ACHN (cell line): Measurements from ENCODE around the gene MEF2B.
A peak's percentile ranks its signal among the peaks of the same experiment; 100 is the strongest.
"Not testable (repeated sequence)": the region's sequence is repeated elsewhere in the genome, so short reads cannot be mapped to it uniquely, and the experiment has no call there.

Source experiments
- DNase-seq: peaks from one replicate; pipeline ENCODE4 v3.0.0-alpha.2; 2015
- in situ Hi-C: cut with HindIII; loops from 2 replicates; pipeline ENCODE4 v1.10.0; 2017; ENCODE audit warnings: low sequenced_read_pairs, low pct_ligation_motif_present, low pct_unique_long_range_greater_than_20kb

Gene MEF2B

DNA sequence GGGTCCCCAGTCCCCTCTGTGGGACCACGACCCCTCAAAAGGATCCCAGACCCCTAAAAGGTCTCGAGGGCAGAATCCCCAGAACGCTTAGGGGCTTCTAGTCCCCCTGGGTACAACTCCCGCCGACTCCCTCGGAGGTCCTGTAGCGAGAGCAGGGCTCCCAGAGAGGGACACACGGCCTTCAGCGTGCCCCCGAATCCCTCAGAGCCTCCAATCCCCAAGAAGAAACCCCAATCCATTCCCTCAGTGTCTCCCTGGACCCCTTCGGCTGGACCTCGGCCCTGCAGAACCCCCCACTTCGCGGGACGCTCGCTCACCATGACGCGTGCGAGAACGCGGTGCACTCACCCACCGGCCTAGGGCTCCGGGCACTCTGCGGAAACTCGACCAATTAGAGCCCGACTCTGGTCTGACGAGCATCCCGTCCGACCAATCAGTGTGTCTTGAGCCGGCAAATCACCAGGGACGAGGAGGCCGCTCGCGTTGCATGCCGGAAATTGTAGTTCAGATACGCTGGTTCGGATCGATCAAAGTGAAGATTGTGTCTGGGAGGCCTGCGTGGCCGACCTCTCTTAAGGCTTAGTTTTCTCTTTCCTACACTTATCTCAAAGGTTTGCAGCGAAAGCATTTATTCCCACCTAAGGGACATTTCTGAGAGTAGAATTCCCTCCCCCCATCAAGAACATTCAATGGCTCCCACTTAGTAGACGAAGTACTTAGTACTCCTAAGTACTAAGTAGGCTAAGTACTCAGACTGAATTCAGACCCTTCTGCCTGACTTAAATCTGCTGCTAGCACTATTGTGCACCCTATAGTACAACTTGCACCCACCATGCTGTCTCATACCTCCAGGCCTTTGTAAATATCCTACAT is 31.7 kb downstream of the MEF2B start, which contains the start of gene TMEM161A:
TSS of gene TMEM161A (minus strand) at position 370 of the 873 bp plus-strand sequence. CDS start at position 320, 50 bp downstream.
- DNase-seq = peak; percentile 97
- in situ Hi-C loops = no loop called here

DNA sequence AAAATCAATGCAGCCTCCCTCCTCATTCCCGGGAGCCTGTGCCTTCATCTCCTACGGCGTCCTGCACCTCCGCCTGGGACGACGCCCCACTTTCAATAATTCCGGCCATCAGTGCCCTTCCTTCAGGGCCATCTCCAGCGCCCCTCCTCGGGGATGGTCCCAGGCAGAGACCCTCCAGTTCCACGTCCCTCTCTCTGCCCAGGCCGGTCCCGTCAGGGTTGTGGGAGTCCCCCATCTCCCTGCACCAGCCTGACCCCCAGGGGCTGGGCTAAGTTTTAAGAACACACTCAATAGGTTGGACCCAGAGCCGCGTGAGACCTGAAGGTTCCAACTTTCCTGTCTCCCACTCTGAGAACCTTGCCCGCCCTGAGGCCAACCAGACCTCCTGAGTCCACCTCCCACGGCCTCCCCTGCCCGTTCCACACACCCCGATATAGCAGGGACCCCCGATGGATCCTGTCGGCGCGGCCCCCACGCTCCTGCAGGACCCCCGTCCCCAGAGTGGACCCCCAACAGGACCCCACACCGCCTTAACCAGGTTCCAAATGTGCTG is 32.4 kb downstream of the MEF2B start:
- in situ Hi-C loops = no loop called here
- no peak for DNase-seq

DNA sequence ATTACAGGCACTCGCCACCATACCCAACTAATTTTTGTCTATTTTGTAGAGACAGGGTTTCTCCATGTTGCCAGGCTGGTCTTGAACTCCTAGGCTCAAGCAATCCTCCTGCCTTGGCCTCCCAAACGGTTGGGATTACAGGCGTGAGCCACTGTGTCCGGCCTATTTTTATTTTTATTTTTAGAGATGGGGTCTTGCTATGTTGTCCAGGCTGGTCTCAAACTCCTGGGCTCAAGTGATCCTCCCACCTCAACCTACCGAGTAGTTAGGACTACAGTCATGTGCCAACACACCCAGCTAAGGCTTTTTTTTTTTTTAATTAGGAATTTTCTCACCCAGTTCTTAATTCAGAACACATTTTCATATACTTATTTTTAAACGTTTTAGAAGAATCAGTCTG is 34.4 kb downstream of the MEF2B start:
- in situ Hi-C loops, DNase-seq: not testable (repeated sequence)

DNA sequence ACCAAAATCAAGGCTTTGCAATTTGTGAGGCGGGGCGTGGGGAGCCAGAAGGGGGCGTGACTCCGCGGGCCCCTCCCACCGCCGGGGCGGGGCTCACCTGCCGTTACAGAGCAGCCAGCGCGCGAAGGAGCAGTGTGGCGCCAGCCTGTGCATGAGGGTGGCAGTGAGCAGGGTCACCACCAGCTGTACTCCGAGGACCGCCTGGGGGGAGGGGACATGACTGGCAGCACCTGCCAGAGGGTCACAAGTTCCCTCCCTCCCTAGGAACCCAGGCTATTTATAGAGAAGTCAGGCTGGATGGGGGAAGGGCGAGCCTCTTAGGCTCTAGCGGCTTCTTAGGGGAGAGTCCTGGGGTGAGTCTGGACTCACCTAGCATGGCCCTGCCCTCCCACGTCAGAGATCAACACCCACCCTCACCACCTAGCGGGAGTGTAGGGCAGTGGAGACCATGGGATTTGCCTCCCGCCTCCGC is 35.3 kb downstream of the MEF2B start:
- in situ Hi-C loops = no loop called here
- no peak for DNase-seq

DNA sequence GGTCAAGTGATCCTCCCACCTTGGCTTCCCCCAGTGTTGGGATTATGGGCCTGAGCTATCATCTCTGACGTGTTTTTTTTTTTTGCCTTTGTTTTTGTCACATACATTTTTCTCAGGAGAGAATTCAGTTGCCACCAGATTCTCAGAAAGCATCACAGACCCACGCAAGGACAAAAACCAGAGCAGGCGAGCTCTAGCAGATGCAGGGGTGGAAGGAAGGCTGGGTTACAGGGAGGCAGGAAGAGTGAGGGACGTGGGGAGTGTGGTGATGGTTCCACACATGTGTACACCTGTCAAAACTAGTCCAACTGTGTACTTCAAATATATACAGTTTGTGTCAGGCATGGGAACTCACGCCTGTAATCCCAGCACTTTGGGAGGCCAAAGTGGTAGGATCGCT is 36.1 kb downstream of the MEF2B start:
- no peak for DNase-seq
- in situ Hi-C loops = no loop called here

DNA sequence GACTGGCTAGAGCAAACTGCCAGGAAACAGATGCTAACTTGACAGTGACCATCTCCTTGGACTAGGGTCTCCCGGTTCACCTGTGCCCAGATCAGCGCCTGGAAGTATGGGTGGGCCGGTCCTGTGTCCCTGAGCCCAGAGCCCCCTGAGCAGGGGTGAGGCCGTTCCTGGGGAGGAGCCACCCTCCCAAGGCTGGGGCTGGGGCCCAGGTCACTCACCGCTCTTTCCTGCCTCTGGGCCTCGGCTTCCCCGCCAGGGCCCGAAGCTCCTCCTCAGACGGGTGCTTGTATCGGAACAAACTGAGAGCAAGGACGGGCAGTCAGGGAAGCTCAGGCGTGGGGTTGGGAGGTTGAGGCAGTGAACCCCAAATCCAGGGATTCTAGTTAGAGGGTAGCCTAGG is 37.2 kb downstream of the MEF2B start:
- in situ Hi-C loops = no loop called here
- DNase-seq = no peak

DNA sequence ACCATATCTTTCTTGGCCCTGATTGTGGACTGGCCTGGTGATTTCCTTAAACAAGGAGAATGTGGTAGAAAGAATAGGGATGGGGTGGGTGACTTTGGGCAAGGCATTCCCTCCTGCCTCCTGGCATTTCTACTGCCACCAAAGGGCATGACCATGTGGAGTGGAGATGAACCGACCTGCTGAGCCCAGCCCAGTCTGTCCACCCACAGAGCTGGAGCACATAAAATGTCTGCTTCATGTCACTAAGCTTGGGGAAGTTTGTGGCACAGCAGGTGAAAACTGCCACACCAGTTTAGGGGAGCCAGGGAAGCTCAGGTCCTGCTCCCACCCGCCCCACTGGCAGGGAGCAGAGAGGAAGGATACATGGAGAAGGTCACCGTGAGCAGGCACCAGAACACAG is 38.1 kb downstream of the MEF2B start:
- in situ Hi-C loops = no loop called here
- DNase-seq = no peak

- in situ Hi-C loops = no loop called here
These were observed 44.0 kb downstream of the MEF2B start for GRCh38 chr19:19126102-19126501.

DNA sequence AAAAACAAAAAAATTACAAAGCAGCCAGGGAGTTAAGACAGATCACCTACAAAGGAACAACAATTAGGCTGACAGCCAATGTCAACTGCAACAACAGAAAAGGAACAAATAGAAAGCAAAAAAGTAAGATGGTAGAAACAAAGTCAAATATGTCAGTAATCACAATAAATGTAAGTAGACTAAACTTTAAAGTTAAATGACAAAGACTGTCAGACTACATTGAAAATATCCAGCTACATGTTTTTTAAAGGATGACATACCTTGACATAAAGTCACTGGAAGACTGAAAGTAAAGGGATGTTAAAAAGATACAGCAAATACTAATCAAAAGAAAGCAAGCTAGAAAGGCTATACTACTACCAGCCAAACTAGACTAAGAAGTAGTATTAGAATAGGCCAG is 46.7 kb downstream of the MEF2B start:
- in situ Hi-C loops = no loop called here
- no peak for DNase-seq

More at GRCh38 chr19:19126102-19126501, 44.0 kb downstream of the MEF2B start:
- no peak for DNase-seq

DNA sequence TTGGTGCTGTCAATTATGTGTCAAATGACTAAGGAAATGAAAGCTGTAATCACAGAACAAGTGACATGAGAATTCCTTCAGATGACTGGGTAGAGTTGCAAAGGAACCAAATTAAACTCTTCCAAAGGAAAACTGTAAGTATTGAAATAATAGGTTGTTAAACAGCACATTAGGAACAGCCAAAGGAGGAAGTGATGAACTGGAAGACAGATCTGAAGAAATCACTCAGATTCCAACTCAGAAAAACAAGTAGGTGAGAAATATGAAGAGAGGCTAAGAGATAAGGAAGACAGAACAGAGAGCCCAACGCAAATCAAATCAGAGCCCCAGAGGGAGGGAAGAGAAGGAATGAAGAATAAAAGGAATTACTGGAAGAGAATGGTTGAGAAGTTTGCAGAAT is 47.2 kb downstream of the MEF2B start:
- DNase-seq = no peak
- in situ Hi-C loops = no loop called here

GRCh38 chr19:19121371-19121770 is 48.7 kb downstream of the MEF2B start:
- DNase-seq = no peak
- in situ Hi-C loops = no loop called here

DNA sequence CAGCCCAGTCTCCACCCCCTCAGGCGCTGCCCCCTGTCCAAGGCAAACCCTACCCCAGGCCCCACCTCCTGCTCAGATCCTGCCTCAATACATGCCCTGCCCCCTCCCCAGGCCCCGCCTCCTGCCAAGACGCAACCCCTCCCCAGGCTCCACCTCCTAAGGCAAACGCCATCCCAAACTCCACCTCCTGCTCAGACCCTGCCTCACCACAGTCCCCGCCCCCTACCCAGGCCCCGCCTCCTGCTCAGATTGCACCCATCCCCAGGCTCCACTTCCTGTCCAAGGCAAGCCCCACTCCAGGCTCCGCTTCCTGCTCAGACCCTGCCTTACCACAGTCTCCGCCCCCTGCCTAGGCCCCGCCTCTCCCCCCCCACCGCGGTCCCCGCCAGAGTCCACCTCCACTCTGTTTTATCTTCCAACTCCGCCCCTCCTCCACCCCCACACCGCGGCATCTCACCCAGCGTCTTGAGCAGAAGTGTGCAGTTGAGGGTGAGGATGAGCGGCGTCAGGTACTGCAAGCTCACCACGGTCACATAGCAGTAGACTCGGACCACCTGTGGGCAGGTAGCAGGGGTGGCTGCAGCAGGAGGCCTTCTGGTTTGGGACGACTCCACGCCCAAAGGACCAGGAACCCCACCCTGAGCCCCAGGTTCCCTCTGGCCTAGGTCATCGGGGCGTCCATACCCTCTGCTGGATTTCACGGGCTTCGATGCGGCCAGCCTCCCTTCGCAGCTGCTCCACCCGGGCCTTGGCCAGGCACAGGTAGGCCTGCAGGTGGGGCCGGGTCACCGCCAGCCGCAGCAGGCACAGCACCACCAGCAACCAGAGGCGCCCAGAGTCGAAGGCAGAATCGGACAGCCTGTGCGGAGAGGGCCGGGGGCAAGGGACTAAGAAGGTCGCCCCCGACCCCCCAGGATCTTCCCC is 49.5 kb downstream of the MEF2B start:
- in situ Hi-C loops = no loop called here
- peak; percentile 11 for DNase-seq

- in situ Hi-C loops = no loop called here
- no peak for DNase-seq
These were observed 50.5 kb downstream of the MEF2B start for GRCh38 chr19:19119325-19120237.

- in situ Hi-C loops = no loop called here
- peak; percentile 25 for DNase-seq
These were observed 54.1 kb downstream of the MEF2B start for GRCh38 chr19:19115954-19116353.

- DNase-seq = peak; percentile 39
- in situ Hi-C loops = no loop called here
These were observed 56.9 kb downstream of the MEF2B start for GRCh38 chr19:19113040-19113626.

- in situ Hi-C loops = no loop called here
- no peak for DNase-seq
These were observed 58.0 kb downstream of the MEF2B start for GRCh38 chr19:19111967-19112580.

- in situ Hi-C loops = no loop called here
- DNase-seq = no peak
These were observed 58.8 kb downstream of the MEF2B start for GRCh38 chr19:19111136-19111835.
